Erythroblast (primary cell): ENCODE data around the gene B3GNT7.

Experiments used
- GATA1 ChIP-seq: IDR thresholded peaks from 2 replicates; pipeline ENCODE4 v1.6.1; 2011; ENCODE audit warnings: low read depth, mild to moderate bottlenecking, control low read depth, low read length, moderate library complexity
- POLR2A ChIP-seq: IDR thresholded peaks from 2 replicates; pipeline ENCODE4 v1.6.1; 2011; ENCODE audit warnings: mild to moderate bottlenecking, low read length

DNA sequence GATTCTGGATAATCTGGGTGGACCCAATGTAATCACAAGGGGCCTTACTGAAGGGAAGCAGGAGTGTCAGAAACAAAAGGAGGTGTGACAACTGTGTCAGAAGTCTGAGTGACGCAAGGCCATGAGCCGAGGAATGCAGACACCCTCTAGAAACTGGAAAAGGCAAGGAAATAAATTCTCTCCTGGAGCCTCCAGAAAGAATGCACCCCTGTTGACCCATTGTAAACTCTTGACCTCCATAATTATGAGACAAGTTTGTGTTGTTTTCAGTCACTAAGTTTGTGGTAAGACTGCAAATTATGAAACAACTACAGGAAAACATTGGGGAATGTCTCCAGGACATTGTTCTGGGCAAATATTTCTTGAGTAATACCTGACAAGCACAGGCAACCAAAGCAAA, 47.3 kb upstream of the B3GNT7 start:
- TF ChIP-seq POLR2A (no peak), GATA1 (no peak)
